Stimulated activated CD4-positive, alpha-beta T cell treated with anti-CD3 and anti-CD28 coated beads, TNF-alpha, amount 100 ng/mL, for 24 hours (primary cell): Measurements from ENCODE around the gene MBLAC1.
A peak's percentile ranks its signal among the peaks of the same experiment; 100 is the strongest.

Experiments used
- DNase-seq, 3 experiments: peaks; one replicate each; pipeline ENCODE4 v3.0.0-alpha.2; 2020; ENCODE audit warnings: low read depth in 3 of 3

Gene MBLAC1

GRCh38 chr7:100126931-100127865, at the start of gene MBLAC1:
TSS of gene MBLAC1 (plus strand) at chr7:100126967. CDS start at chr7:100127396, 429 bp downstream.
- peak; percentile 84 to 90 (median 85) for DNase-seq

- DNase-seq: no peak
Observed at GRCh38 chr7:100077205-100077604, 49.6 kb upstream of the MBLAC1 start.

- DNase-seq: no peak
Observed at GRCh38 chr7:100079024-100079560, 47.7 kb upstream of the MBLAC1 start.

GRCh38 chr7:100080907-100081534, 45.7 kb upstream of the MBLAC1 start:
- DNase-seq: no peak

- peak; percentile 91 to 97 (median 97) for DNase-seq
Observed at GRCh38 chr7:100081535-100082102, 45.1 kb upstream of the MBLAC1 start, which contains the start of gene ZNF3. TSS of gene ZNF3 (minus strand) at chr7:100081723. CDS start at chr7:100077357, 4,366 bp downstream.

GRCh38 chr7:100082978-100083377, 43.8 kb upstream of the MBLAC1 start:
- no peak for DNase-seq

GRCh38 chr7:100085515-100085914, 41.3 kb upstream of the MBLAC1 start:
- no peak for DNase-seq

GRCh38 chr7:100087055-100087750, 39.6 kb upstream of the MBLAC1 start:
- no peak for DNase-seq

GRCh38 chr7:100088095-100088620, 38.6 kb upstream of the MBLAC1 start:
- DNase-seq: no peak

GRCh38 chr7:100088621-100089457, 37.9 kb upstream of the MBLAC1 start, which contains the start of gene COPS6:
TSS of gene COPS6 (plus strand) at chr7:100088969. CDS start at chr7:100088991, 22 bp downstream.
- peak; percentile 78 to 87 (median 82) for DNase-seq

- DNase-seq: no peak
Observed at GRCh38 chr7:100089458-100090196, 37.1 kb upstream of the MBLAC1 start.

GRCh38 chr7:100090527-100091410, 36.0 kb upstream of the MBLAC1 start:
- no peak for DNase-seq

- DNase-seq: no peak
Observed at GRCh38 chr7:100091411-100092181, 35.2 kb upstream of the MBLAC1 start.

GRCh38 chr7:100093054-100093453, 33.7 kb upstream of the MBLAC1 start:
- DNase-seq: no peak

- DNase-seq: no peak
Observed at GRCh38 chr7:100093498-100093897, 33.3 kb upstream of the MBLAC1 start.

- no peak for DNase-seq
Observed at GRCh38 chr7:100093925-100094486, 32.8 kb upstream of the MBLAC1 start.

GRCh38 chr7:100095289-100095688, 31.5 kb upstream of the MBLAC1 start:
- DNase-seq: no peak
